Thymus (tissue), 11 donors: Measurements from ENCODE around the gene PROS1. TPM values are rescaled to one million over a fixed set of nuclear protein-coding genes. Genes with fewer than 3 reads are reported as not detected.
"Not testable (repeated sequence)": the region's sequence is repeated elsewhere in the genome, so short reads cannot be mapped to it uniquely, and the experiment has no call there.

ENCODE experiments used
- DNase-seq, 9 donors: peaks; one replicate each; pipeline ENCODE4 v3.0.0-alpha.2; 2013; ENCODE audit warnings: low spot score in 9 of 9, low read depth in 6 of 9, missing footprints in 1 of 9
- H3K27ac ChIP-seq, 2 donors: one replicate each; pipeline ENCODE4 v1.5.1; 2013; ENCODE audit warnings: control low read depth in 1 of 2, low read depth in 1 of 2, low read length in 1 of 2, mild to moderate bottlenecking in 1 of 2, moderate library complexity in 1 of 2
- H3K27me3 ChIP-seq, 2 donors: one replicate each; pipeline ENCODE4 v1.5.1; 2013; ENCODE audit warnings: low read length in 1 of 2; ENCODE audit not compliant: control insufficient read depth in 2 of 2, insufficient read depth in 1 of 2
- H3K36me3 ChIP-seq, 2 donors: one replicate each; pipeline ENCODE4 v1.5.1; 2013; ENCODE audit warnings: low read length in 1 of 2, mild to moderate bottlenecking in 1 of 2, moderate library complexity in 1 of 2; ENCODE audit not compliant: control insufficient read depth in 2 of 2, insufficient read depth in 2 of 2
- H3K4me1 ChIP-seq, 2 donors: one replicate each; pipeline ENCODE4 v1.5.1; 2013; ENCODE audit warnings: low read length in 2 of 2; ENCODE audit not compliant: control insufficient read depth in 2 of 2, insufficient read depth in 2 of 2
- H3K4me3 ChIP-seq, 2 donors: one replicate each; pipeline ENCODE4 v1.5.1; 2013; ENCODE audit warnings: low read length in 2 of 2, control low read depth in 1 of 2, mild to moderate bottlenecking in 1 of 2
- H3K9me3 ChIP-seq, 2 donors: one replicate each; pipeline ENCODE4 v1.5.1; 2013; ENCODE audit warnings: low read length in 1 of 2, mild to moderate bottlenecking in 1 of 2; ENCODE audit not compliant: control insufficient read depth in 2 of 2, insufficient read depth in 1 of 2
- WGBS: extraction: QIAGEN DNeasy Blood & Tissue Kit; methylation state at CpG from one replicate; pipeline ENCODE4 v1.1.7; 2013; 5-methylcytosine and 5-hydroxymethylcytosine counted together
- polyA plus RNA-seq: library from polyadenylated mRNA; stranded (reverse); fragments of 200-250 nt; gene quantifications from one replicate; pipeline ENCODE4 v1.2.3, GENCODE V29; 2013
- total RNA-seq: library from RNA; stranded (reverse); fragments of 120-200 nt; gene quantifications from one replicate; pipeline ENCODE4 v1.2.4, GENCODE V29; 2013
- donor health status: healthy.

Gene PROS1
- total and polyA plus RNA-seq, 2 donors = 2.7 to 5.4 TPM

GRCh38 chr3:93984618-93985017 lies 10.9 kb upstream of the PROS1 start:
- H3K4me1 ChIP-seq = peaks cover 0 to 5% of the 10 kb centered on the region in 2 donors
- H3K4me3 ChIP-seq = no peak overlapping the region
- H3K36me3 ChIP-seq = no peaks in the 10 kb centered on the region
- no peak for DNase-seq
- H3K9me3 ChIP-seq = no peaks in the 10 kb centered on the region
- H3K27ac ChIP-seq = no peak overlapping the region
- no peaks in the 10 kb centered on the region for H3K27me3 ChIP-seq
- WGBS = 97% methylated on average over 5 of the region's 5 CpGs

GRCh38 chr3:93983408-93983807 lies 9.7 kb upstream of the PROS1 start:
- no peak overlapping the region for H3K4me3 ChIP-seq
- no peak overlapping the region for H3K27ac ChIP-seq
- H3K4me1 ChIP-seq = peaks cover 0 to 8% of the 10 kb centered on the region in 2 donors
- DNase-seq = no peak
- H3K27me3 ChIP-seq = no peaks in the 10 kb centered on the region
- H3K9me3 ChIP-seq = no peaks in the 10 kb centered on the region
- H3K36me3 ChIP-seq = no peaks in the 10 kb centered on the region
- WGBS = 97% methylated on average over 3 of the region's 3 CpGs

- 98% methylated on average over 13 of the region's 13 CpGs for WGBS
- Histone ChIP-seq H3K27me3 (no peaks in the 10 kb centered on the region), H3K36me3 (no peaks in the 10 kb centered on the region), H3K9me3 (no peaks in the 10 kb centered on the region), H3K4me1 (peaks cover 0 to 8% of the 10 kb centered on the region in 2 donors), H3K4me3 (no peak overlapping the region), H3K27ac (no peak overlapping the region)
- no peak for DNase-seq
Observed at GRCh38 chr3:93981649-93982048, 8.0 kb upstream of the PROS1 start.

GRCh38 chr3:93979850-93980676 lies 6.4 kb upstream of the PROS1 start, which contains the start of gene ARL13B:
ARL13B (plus strand) TSS chr3:93980155; CDS start chr3:93980424, 269 bp downstream.
- peak; percentile 88 to 97 (median 93) for DNase-seq
- no peaks in the 10 kb centered on the region for H3K36me3 ChIP-seq
- H3K9me3 ChIP-seq = no peaks in the 10 kb centered on the region
- H3K4me1 ChIP-seq = peaks cover 0 to 8% of the 10 kb centered on the region in 2 donors
- H3K27ac ChIP-seq = peak within 1 kb of the TSS; percentile 64 to 77
- under 1% methylated on average over 66 of the region's 66 CpGs for WGBS
- peak within 1 kb of the TSS; percentile 84 to 96 for H3K4me3 ChIP-seq
- H3K27me3 ChIP-seq = no peaks in the 10 kb centered on the region

- H3K9me3 ChIP-seq = no peaks in the 10 kb centered on the region
- DNase-seq = no peak
- 92% methylated on average over 1 of the region's 1 CpG for WGBS
- peaks cover 0 to 16% of the 10 kb centered on the region in 2 donors for H3K27me3 ChIP-seq
- no peak overlapping the region for H3K27ac ChIP-seq
- H3K4me1 ChIP-seq = peaks cover 0 to 9% of the 10 kb centered on the region in 2 donors
- H3K4me3 ChIP-seq = no peak overlapping the region
- no peaks in the 10 kb centered on the region for H3K36me3 ChIP-seq
Observed at GRCh38 chr3:93969997-93970396, 3.7 kb downstream of the PROS1 start.

GRCh38 chr3:93969443-93969842 lies 4.3 kb downstream of the PROS1 start:
- Histone ChIP-seq H3K9me3 (no peaks in the 10 kb centered on the region), H3K27me3 (peaks cover 0 to 16% of the 10 kb centered on the region in 2 donors), H3K4me1 (peaks cover 0 to 9% of the 10 kb centered on the region in 2 donors), H3K4me3 (no peak overlapping the region), H3K36me3 (no peaks in the 10 kb centered on the region), H3K27ac (no peak overlapping the region)
- 79% methylated on average over 3 of the region's 3 CpGs for WGBS
- no peak for DNase-seq

GRCh38 chr3:93965106-93965505 lies 8.6 kb downstream of the PROS1 start:
- not testable (repeated sequence) for H3K4me1 ChIP-seq, H3K27me3 ChIP-seq, H3K36me3 ChIP-seq, H3K9me3 ChIP-seq, DNase-seq, H3K4me3 ChIP-seq, H3K27ac ChIP-seq
- WGBS = 97% methylated on average over 19 of the region's 19 CpGs

GRCh38 chr3:93962798-93963197 lies 10.9 kb downstream of the PROS1 start:
- no peak overlapping the region for H3K4me3 ChIP-seq
- no peaks in the 10 kb centered on the region for H3K4me1 ChIP-seq
- H3K9me3 ChIP-seq = no peaks in the 10 kb centered on the region
- 93% methylated on average over 3 of the region's 3 CpGs for WGBS
- no peak for DNase-seq
- H3K27ac ChIP-seq = no peak overlapping the region
- H3K36me3 ChIP-seq = no peaks in the 10 kb centered on the region
- no peaks in the 10 kb centered on the region for H3K27me3 ChIP-seq

- no peak overlapping the region for H3K4me3 ChIP-seq
- no peak overlapping the region for H3K27ac ChIP-seq
- H3K27me3 ChIP-seq = no peaks in the 10 kb centered on the region
- 90% methylated on average over 1 of the region's 1 CpG for WGBS
- no peak for DNase-seq
- H3K9me3 ChIP-seq = no peaks in the 10 kb centered on the region
- no peaks in the 10 kb centered on the region for H3K4me1 ChIP-seq
- no peaks in the 10 kb centered on the region for H3K36me3 ChIP-seq
Observed at GRCh38 chr3:93961489-93961888, 12.2 kb downstream of the PROS1 start.
